ENCODE measurements around the gene SEMA3C.

Gene SEMA3C

GRCh38 chr7:80856769-80857168 is 62.1 kb downstream of the SEMA3C start:
- TF ChIP-seq CTCF (IDR thresholded peaks at IDR 0.05), result no peak

- no peak for TF ChIP-seq CTCF (IDR thresholded peaks at IDR 0.05)
Measured at GRCh38 chr7:80851896-80852476, 66.9 kb downstream of the SEMA3C start.

- TF ChIP-seq CTCF (IDR thresholded peaks at IDR 0.05), result no peak
Measured at GRCh38 chr7:80848841-80849240, 70.0 kb downstream of the SEMA3C start.

- TF ChIP-seq CTCF (IDR thresholded peaks at IDR 0.05), result no peak
Measured at GRCh38 chr7:80847895-80848294, 71.0 kb downstream of the SEMA3C start.

- TF ChIP-seq CTCF (IDR thresholded peaks at IDR 0.05), result no peak
Measured at GRCh38 chr7:80847027-80847426, 71.8 kb downstream of the SEMA3C start.

GRCh38 chr7:80844916-80845315 is 73.9 kb downstream of the SEMA3C start:
- TF ChIP-seq CTCF (IDR thresholded peaks at IDR 0.05), result no peak

GRCh38 chr7:80843018-80843677 is 75.7 kb downstream of the SEMA3C start:
- no peak for TF ChIP-seq CTCF (IDR thresholded peaks at IDR 0.05)
